Colonic mucosa (tissue), 4 donors: ENCODE data around the gene UBE2R2. TPM values are rescaled to one million over a fixed set of nuclear protein-coding genes. Genes with fewer than 3 reads are reported as not detected.
A peak's percentile ranks its signal among the peaks of the same experiment; 100 is the strongest.

Source experiments
- DNase-seq: peaks from one replicate; pipeline ENCODE4 v3.0.0-alpha.2; 2020
- H3K27ac ChIP-seq: fragments of 200-600 bp; one replicate; pipeline ENCODE4 v1.8.0; 2021
- H3K27me3 ChIP-seq: fragments of 200-600 bp; one replicate; pipeline ENCODE4 v1.8.0; 2021
- H3K36me3 ChIP-seq: fragments of 200-600 bp; one replicate; pipeline ENCODE4 v1.8.0; 2021
- H3K4me1 ChIP-seq: fragments of 200-600 bp; one replicate; pipeline ENCODE4 v1.8.0; 2021; ENCODE audit warnings: mild to moderate bottlenecking
- H3K4me3 ChIP-seq: fragments of 200-600 bp; one replicate; pipeline ENCODE4 v1.8.0; 2021
- H3K9ac ChIP-seq, 2 donors: one replicate each; pipeline ENCODE4 v1.7.0; 2013; ENCODE audit warnings: control low read depth in 2 of 2, low read depth in 2 of 2, low read length in 2 of 2
- H3K9me3 ChIP-seq: fragments of 200-600 bp; one replicate; pipeline ENCODE4 v1.8.0; 2021
- CTCF ChIP-seq: fragments of 200-600 bp; IDR thresholded peaks from one replicate; pipeline ENCODE4 v1.8.0; 2022; ENCODE audit warnings: antibody characterized with exemption, mild to moderate bottlenecking
- intact Hi-C: fragments of 100-400 bp; cut with DNase I; formaldehyde crosslinking; loops from one replicate; pipeline ENCODE4 v1.14.1; 2022
- total RNA-seq, 2 donors: library from RNA; stranded (reverse); fragmentation: NEBNext Ultra II Directional in 1 of 2; extraction: Animal tissue kit (Norgen Biotek cat#: 25700) in 1 of 2; gene quantifications; one replicate each; pipeline ENCODE4 v1.2.1, GENCODE V29; 2021
- donor health status: healthy.
- donor health status: DM: no; HTN: no; CAD: no.
- donor health status: DM: no; HTN: no; CAD: no.

The UBE2R2 gene
- total RNA-seq, 2 donors from 2014 or later: 31.4 to 46.0 TPM

DNA sequence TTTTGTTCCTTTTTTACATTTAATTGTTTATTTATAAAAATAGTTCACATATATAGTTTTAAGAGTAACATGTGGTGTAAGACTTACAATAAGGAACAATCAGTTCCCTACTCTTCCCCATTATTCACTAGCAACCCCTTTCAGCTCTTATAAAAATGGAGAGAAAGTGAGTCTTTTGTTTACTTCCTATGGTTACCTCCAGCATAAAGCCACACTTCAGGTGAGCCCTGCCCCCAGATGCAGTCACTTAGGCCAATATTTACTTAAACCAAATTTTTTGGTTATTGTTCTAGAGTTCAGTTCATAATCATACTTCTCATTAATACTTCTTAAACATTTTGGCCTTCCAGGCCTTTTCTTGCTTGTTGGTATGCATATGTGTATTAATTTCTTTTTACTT is 33.7 kb downstream of the UBE2R2 start:
- H3K9ac ChIP-seq: no peak overlapping the region
- H3K9me3 ChIP-seq: no peaks in the 10 kb centered on the region
- no peak for TF ChIP-seq CTCF
- no peak overlapping the region for H3K4me3 ChIP-seq
- peaks cover 9% of the 10 kb centered on the region for H3K4me1 ChIP-seq
- H3K27ac ChIP-seq: no peak overlapping the region
- H3K36me3 ChIP-seq: no peaks in the 10 kb centered on the region
- intact Hi-C loops: no loop called here
- DNase-seq: no peak
- no peaks in the 10 kb centered on the region for H3K27me3 ChIP-seq

GRCh38 chr9:33851301-33851700 is 34.3 kb downstream of the UBE2R2 start:
- intact Hi-C loops: no loop called here
- no peaks in the 10 kb centered on the region for H3K27me3 ChIP-seq
- TF ChIP-seq CTCF: no peak
- no peaks in the 10 kb centered on the region for H3K36me3 ChIP-seq
- H3K27ac ChIP-seq: no peak overlapping the region
- H3K4me3 ChIP-seq: no peak overlapping the region
- peaks cover 9% of the 10 kb centered on the region for H3K4me1 ChIP-seq
- H3K9me3 ChIP-seq: no peaks in the 10 kb centered on the region
- DNase-seq: no peak
- H3K9ac ChIP-seq: no peak overlapping the region

DNA sequence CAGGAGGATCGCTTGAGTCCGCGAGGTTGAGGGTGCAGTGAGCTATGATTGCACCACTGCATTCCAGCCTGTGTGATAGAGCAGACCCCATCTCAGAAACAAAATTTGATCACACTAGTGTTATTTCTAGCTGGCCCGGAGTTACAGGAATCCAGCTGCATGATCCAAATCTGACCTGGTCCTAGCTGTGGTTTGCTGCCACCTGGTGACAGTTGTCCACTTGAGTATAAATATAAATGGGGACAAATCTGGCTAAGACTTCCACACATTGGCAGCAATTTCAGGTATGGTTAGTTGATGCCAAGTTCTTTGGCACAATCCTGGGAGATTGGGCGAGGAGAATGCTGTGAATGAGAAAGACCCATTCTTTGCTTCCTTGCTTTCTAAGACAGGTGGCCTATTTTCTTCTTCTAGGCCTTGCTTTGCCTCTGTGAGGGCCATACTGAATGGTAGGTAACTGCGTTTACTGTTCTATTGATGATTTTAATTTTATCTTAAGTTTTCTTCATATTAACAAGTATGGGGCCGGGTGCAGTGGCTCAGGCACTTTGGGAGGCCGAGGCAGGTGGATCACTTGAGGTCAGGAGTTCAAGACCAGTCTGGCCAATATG is 35.4 kb downstream of the UBE2R2 start:
- H3K27me3 ChIP-seq: no peaks in the 10 kb centered on the region
- H3K36me3 ChIP-seq: no peaks in the 10 kb centered on the region
- peak; percentile 82 for DNase-seq
- intact Hi-C loops: loop anchor here (2.0 kb wide), 1 partner anchor 38 kb away; no protein-coding TSS in a partner anchor
- no peak overlapping the region for H3K4me3 ChIP-seq
- no peaks in the 10 kb centered on the region for H3K4me1 ChIP-seq
- no peak overlapping the region for H3K27ac ChIP-seq
- TF ChIP-seq CTCF: peak; percentile 53
- H3K9ac ChIP-seq: peak overlapping the region in 1 of 2 donors; percentile 12
- no peaks in the 10 kb centered on the region for H3K9me3 ChIP-seq

DNA sequence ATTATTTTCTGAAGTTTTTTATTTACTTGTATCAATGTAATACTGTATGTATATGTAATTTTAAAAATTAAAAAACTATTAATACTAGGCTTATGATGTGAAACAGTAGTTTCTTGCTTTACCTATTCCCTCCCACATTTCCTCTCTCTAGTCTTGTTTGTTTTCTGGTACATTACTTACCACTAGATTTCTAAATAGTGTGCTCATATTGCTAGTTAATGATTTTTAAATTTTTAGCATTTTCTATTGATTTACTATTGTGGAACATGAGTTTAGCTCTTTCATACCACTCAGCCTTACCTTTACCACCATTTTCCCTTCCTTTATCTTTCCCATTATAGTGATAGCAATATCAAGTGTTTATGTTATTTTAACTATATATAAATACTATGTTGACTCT is 39.3 kb downstream of the UBE2R2 start:
- Histone ChIP-seq H3K27ac (no peak overlapping the region), H3K36me3 (no peaks in the 10 kb centered on the region), H3K9ac (no peak overlapping the region), H3K4me3 (no peak overlapping the region), H3K9me3 (no peaks in the 10 kb centered on the region), H3K4me1 (no peaks in the 10 kb centered on the region), H3K27me3 (no peaks in the 10 kb centered on the region)
- TF ChIP-seq CTCF: no peak
- DNase-seq: no peak
- intact Hi-C loops: no loop called here

DNA sequence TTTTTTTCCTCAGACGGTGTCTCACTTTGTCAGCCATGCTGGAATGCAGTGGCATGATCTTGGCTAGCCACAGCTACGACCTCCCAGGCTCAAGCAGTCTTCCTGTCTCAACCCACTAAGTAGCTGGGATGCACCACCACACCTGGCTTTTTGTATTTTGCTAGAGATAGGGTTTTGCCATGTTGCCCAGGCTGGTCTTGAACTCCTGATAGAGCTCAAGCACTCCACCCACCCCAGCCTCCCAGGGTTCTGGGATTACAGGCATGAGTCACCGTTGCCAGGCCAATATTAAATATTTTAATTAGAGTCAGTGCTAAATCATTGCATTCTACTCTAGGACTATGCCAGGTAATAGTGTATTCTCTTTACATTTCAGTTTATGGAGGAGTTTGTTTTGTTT is 41.5 kb downstream of the UBE2R2 start:
- intact Hi-C loops: no loop called here
- H3K27ac ChIP-seq: no peak overlapping the region
- no peak for DNase-seq
- H3K4me1 ChIP-seq: no peaks in the 10 kb centered on the region
- no peak for TF ChIP-seq CTCF
- H3K9me3 ChIP-seq: no peaks in the 10 kb centered on the region
- H3K27me3 ChIP-seq: no peaks in the 10 kb centered on the region
- H3K36me3 ChIP-seq: no peaks in the 10 kb centered on the region
- H3K9ac ChIP-seq: no peak overlapping the region
- no peak overlapping the region for H3K4me3 ChIP-seq
